HuH-7.5 (cell line): ENCODE measurements around the gene SART3.
"Not testable (repeated sequence)": the region's sequence is repeated elsewhere in the genome, so short reads cannot be mapped to it uniquely, and the experiment has no call there.

Source experiments
- DNase-seq: peaks from one replicate; pipeline ENCODE4 v3.0.0; 2011; ENCODE audit warnings: low spot score

Gene SART3

DNA sequence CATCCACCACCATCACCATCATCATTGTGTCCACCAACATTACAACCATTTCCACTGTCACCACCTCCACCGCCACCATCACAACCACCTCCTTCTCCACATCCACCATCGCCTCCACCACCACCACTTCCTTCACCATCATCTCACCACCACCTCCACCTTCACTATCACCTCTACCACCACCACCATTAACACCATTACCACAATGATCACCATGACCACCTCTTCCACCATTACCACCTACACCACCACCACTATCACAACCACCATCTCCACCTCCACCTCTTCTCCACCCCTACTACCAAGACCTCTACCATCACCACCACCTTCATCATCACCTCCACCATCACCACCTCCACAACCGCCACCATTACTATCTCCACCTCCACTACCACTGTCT, 17.8 kb upstream of the SART3 start:
- DNase-seq: no peak

DNA sequence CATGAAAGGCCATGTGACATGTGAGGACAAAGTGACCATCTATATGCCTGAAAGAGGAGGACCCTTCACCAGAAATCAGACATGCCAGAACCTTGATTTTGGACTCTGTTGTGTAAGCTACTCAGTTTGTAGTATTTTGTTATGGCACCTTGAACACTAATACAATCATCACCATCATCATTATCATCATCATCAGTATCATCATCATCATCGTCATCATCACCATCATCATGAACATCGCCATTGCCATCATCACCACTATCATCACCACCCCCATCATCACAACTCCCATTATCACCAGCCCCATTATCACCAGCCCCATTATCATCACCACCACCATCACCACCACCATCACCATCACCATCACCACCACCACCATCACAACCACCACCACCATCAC, 17.3 kb upstream of the SART3 start:
- DNase-seq: no peak

DNA sequence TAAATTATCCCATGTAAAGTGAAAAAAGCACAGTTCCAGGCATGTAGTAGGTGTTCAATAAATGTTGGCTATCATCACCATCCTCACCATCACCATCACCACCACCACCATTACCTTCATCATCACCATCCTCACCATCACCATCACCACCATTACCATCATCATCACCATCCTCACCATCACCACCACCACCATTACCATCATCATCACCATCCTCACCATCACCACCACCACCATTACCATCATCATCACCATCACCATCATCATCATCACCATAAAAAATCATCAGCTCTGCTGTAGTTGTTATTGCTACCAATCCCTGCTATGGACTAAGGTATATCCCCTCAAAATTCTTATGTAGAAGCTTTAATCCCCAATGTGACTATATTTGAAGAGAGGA, 16.5 kb upstream of the SART3 start:
- no peak for DNase-seq

DNA sequence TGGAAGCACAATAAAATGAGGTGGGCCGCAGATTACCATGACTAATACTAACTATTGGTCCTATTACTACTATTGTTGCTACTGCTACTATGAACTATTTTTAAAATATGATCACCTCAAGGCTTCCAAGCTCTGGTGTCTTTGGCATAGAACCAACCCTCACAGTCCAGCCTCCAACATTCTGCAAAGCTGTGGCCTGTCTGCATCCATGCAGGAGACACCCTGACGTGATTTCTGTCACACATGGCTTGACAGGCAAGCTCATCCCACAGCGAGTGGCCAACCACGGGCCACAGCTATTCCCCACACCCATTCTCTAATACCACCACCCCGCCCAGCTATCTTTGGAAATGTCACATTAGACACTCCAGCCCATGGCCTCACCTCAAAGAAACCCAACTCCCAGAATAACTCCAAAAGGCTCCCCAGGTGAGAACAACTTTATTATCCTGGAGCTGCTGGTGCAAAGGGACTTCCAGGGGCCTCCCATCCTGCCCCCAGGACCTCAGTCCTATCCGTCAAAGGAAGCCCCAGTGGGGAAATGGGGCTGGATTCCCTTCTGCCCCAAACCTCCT, 15.8 kb upstream of the SART3 start:
- DNase-seq: no peak

DNA sequence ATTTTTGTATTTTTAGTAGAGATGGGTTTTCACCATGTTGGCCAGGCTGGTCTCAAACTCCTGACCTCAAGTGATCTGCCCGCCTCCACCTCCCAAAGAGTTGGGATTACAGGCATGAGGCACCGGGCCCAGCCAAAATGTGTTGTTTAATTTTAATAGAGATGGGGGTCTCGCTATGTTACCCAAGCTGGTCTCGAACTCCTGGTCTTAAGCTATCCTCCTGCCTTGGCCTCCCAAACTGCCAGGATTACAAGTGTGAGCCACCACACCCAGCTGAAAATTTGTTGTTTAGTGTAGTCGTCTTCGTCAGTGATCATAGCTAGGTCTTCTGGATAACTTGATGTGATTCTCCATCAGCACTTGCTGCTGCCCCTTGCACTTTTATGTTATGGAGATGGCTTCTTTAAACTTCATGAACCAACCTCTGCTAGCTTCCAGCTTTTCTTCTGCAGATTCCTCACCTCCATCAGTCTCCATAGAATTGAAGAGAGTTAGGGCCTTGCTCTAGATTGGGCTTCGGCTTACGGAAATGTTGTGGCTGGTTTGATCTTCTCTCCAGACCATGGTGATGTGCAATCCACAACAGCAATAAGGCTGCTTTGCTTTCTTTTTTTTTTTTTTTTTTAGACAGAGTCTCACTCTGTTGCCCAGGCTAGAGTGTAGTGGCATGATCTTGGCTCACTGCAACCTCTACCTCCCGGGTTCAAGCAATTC, 14.4 kb upstream of the SART3 start:
- no peak for DNase-seq

DNA sequence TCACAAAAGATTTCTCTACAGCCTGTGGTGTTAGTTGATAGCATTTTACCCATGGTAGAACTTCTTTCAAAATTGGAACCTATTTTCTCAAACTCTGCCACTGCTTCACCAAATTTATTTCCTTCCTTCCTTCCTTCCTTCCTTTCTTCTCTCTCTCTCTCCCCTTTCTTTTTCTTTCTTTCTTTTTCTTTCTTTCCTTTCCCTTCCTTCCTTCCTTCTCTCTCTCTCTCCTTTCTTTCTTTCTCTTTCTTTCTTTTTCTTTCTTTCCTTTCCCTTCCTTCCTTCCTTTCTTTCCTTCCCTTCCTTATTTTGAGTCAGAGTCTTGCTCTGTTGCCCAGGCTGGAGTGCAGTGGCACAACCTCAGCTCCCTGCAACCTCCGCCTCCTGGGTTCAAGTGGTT, 13.3 kb upstream of the SART3 start:
- not testable (repeated sequence) for DNase-seq

DNA sequence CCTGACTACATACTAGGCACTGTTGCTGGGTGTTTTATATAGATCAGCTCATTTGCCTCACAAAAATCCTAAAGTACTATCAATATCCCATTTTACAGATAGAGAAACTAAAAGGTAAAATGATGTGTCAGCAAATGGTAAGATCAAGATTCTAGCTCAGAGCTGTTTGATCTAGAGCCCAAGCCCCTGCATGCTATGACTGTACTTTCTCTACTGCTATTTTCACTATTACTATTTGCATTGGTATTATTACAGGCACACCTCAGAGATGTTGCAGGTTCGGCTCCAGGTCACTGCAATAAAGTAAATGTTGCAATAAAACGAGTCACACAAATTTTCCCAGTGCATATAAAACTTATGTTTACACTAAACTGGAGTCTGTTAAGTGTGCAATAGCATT, 12.3 kb upstream of the SART3 start:
- DNase-seq: no peak

DNA sequence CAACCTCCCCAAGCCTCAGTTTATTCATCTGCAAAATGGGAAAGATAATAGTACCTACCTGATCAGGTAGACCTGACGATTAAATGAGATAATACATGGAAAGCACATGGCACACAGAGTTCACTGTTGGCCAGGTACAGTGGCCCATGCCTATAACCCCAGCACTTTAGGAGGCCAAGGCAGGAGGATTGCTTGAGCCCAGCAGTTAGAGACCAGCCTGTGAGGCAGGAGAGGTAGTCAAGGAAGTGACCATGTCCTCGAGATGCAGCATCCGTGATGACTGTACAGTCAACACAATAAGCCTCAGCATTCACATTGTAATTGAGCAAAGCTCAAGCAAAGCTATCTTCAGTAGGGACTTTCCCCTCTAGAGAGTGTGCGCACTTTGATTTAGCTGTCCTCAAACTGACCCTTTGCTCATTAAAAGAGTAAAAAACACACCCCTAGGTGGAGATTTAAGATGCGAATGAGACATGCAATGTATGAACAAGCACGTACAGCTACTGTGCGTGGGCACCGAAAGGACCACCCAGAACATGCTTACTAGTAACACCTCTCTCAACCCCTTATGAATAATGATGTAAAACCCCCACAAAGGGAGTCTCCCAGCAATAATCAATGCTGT, 11.3 kb upstream of the SART3 start:
- no peak for DNase-seq

DNA sequence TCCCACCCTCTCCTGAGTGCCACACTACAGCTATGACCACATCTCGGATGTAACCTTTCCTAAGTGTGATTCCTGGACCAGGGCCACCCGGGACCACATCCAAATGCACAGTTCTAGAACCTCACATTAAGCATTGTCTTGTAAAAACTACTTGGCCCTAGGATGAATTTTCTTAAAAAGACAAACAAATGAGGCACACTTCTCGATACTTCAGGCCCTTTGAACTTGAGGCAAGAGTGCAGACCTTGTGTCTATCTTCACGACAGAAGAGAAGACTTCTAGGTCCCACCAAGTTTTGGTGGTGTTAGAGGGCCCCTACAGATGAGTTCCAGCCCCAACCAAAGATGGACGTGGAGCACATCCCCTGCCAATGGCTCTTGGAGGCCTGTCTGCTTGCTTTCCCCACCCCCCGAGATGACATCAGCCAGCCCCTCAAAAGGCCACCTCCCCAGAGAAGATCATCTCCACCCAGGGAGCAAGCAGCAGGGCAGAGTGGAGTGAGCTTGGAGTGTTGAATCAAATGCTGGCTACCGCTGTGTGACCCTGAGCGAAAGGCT, 10.7 kb upstream of the SART3 start:
- DNase-seq: no peak

DNA sequence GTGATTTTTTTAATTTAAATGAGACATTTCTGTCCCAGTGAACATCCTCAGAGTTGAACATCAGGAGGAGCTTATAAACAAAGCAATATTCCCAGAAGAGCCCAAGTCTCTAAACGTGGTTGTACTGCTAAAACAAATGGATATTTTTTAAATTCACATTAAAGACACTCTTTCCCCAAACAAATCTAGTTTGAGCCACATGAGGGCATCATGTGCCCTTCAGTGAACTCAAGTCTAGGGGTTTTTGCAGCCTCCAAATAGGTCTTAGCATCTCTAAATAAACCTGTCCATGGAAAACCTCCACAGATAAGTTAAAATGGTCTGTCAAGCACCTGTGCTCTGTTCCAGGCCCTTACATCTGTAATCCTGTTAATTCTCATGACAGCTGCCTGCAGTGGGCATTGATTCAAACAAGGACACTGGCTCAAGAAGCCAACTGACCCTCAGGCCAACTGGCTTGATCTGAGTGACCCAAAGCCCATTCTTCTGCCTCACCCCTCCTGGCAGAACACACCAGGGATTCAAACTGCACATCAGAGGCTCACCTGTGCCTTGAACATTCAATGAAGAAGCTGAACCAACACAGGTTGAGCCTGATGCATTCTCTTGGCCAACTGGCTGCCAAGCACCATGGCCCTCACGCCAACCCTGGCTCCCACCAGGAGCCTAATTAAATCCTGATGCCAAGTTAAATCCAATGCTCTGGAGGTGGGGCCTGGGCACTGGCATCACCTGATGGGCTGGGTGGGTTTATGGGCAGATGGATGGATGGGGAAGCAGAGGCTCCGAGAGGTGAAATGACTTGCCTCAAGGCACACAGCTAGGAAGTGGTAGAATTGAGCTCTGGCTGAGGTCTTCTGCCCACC, 10.0 kb upstream of the SART3 start:
- no peak for DNase-seq

DNA sequence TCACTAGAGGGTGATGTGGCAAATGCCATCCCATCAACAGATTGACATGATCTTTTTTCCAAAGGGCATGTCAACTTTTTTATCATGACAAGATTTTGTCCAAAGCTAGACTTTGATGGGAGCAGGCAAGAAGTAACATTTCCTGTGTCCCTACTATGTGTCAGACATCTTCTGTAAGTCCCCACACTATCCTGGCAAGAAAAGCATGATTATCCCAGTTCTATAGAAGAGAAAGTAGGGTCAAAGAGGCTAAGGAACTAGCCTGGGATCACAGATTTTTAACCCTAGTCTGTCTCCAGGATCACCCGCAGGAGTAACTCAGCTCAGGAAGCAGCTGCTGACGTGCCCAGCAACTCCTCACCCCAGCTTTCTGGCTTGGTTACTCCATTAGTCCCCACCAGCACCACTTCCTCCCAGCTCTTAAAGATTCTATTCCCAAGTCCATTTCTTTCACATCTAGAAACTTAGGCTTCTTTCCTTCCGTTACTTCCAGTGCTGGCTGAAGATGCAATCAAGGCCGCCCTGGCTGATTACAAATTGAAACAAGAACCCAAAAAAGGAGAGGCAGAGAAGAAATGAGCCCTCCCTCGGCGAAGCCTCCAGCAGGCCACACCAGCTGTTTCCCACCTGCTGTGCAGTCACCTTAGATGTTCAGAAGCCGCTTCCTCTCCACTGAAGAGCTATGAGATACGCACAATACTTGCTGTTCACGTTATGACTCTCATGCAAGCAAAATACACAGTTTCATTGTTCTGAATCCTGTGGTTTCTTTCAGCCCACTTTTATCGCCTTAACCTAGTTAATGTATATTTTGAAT, 7.6 kb upstream of the SART3 start:
- no peak for DNase-seq

DNA sequence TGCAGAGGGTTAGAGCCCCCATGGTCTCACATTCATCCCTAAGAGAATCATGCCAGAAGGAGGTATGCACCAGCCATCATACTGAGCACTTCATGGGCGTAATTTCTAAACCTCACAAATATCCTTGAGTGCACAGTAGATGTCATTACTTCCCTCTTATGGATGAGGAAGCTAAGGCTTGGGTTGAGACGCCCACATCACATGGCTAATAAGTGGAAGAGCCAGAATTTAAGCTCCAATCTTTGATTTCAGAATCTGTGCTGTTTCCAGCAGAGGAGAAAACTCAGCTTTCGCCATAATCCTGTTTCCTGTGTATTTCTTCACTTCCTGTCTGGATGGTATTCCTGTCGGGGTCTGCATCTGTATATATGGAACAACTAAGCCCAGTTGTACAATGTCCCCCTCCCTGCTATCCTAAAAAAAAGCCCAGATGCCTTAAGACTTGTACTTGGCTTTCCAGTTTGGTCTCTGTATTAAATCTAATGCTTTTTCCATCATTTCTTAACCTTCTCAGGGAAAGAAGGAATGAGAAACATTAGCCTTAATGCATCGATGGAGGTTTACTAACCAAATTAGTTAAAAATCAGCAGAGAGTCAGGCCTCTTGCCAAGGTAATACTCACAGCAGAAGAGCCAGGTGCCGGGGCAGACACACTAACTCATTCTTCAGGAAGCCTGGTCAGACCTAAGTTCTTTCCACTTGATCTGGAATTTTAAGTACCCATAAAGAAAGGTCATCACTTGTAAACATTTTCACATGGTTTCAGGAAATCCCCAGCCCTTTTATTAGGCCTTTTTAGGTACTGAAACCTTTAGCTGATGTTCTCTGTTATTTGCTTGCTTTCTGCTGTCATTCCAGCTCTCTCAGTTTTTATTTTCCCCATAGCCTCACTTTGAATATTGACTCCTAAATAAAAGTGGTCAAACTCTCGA, 6.7 kb upstream of the SART3 start:
- DNase-seq: no peak

DNA sequence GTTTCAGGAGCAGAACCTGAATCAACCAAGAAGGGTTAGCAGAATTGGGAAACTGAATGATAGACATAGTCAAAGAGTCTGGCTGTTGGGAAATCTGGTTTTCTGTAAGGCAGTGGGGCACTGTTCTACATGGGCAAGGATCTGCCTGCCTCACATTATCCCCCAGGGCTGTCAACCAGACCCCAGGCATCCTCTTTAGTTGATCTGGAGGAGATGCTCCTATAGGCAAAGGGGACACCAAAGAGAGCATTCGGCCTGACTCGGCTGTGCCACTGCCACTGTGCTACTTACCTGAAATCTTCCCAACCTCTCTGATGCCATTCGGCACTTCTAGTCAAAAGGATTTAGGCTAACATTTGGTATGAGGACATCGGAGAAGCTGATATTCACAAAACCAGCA, 5.5 kb upstream of the SART3 start:
- DNase-seq: no peak

DNA sequence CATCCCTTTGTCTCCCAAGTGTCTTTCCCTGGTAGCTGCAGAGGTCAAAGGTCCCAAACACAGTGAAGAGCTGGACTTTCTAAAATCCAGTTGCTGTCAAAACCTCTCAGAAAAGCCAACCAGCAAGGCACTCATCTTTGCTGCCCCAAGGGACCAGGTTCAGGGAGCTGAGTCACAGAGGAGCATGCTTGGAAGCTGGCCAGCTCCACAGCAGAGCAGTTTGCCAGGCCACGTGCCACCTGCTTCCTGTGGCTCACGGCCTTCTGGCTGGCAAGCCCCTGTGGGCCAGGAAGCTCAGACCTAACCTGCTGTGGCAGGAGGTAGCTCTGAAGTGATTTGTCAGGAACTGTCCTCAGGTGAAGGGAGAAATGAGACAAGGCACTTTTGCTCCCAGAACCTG, 5.0 kb upstream of the SART3 start:
- DNase-seq: no peak

DNA sequence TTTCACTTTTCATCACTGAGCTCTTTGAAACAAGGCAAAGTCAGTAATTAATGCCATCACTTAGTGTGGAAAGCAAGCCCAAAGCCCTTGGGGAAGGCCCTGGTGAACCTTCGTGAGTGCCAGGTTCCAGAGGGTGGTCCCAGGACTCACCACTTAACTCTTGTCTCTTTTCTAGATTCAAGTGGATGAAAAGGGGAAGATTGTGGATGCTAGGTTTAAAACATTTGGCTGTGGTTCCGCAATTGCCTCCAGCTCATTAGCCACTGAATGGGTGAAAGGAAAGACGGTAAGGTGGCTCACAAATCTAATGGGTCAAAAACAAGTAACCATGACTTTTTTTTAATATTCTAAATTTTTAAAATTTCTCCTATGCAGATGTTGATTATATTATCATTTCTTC, 4.2 kb upstream of the SART3 start:
- no peak for DNase-seq

DNA sequence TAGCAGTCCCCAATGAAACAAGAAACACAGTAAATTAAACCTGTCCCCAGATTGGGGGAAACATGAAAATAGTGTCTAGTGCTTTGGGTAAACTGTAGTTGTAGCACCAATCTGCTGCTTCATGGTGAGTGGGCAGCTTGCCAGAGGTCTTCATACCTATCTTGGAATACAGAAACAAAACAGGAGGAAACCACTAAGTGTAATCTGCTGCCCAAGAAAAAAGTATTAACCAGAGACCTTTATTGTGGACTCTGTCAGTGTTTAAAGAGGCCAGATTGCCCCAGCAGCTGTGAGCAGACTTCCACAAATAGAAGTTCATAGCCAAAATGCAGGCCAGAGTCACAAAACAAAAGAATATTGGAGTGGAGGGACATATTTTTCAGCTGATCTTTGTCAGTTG, 3.8 kb upstream of the SART3 start:
- no peak for DNase-seq

DNA sequence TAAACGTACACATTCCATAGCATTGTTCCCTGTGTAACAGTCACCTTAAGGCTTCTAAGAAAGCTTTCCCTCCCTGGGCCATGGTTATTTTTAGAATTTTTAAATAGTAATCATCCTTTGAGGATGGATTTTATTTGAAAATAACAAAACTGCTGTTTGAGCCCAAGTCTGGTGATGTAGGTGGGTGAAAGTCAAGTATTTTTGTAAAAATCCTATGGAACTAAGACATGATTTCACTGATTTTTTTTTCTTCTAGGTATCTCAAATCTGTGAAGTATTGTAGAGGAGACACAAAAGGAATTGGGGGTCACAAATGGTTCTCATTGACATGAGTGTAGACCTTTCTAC, 2.8 kb upstream of the SART3 start:
- no peak for DNase-seq

DNA sequence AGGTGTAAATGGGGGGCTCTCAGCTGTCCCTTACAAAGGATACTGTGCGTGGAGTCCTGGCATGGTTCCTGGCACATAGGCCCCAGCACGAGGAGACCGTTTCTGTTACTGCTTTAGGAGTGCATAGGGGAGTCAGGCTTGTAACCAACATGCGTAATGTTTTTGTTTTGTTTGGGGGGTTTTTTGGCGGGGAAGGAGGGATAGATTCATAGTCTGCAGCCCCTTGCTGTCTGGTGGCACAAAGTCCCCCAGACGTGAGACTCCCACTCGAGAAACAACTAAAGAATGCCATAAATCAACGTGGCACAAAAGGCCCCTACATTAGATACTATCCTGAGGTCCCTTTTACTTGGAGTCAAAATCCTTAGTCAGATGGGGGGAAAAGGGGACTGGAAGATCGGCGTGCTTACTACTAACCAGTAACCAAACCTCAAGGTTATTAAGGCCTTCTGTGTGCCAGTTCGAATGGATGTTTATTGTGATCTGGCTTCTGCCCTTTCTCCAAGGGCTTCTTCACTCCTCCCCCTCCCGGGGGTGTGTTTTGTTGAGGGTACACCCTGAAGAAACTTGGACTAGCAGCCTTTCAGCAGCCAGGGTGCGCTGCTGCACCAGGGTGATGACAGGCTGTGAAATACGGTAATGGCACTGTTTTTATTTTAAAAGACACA, 2.3 kb upstream of the SART3 start:
- DNase-seq: peak; percentile 90

DNA sequence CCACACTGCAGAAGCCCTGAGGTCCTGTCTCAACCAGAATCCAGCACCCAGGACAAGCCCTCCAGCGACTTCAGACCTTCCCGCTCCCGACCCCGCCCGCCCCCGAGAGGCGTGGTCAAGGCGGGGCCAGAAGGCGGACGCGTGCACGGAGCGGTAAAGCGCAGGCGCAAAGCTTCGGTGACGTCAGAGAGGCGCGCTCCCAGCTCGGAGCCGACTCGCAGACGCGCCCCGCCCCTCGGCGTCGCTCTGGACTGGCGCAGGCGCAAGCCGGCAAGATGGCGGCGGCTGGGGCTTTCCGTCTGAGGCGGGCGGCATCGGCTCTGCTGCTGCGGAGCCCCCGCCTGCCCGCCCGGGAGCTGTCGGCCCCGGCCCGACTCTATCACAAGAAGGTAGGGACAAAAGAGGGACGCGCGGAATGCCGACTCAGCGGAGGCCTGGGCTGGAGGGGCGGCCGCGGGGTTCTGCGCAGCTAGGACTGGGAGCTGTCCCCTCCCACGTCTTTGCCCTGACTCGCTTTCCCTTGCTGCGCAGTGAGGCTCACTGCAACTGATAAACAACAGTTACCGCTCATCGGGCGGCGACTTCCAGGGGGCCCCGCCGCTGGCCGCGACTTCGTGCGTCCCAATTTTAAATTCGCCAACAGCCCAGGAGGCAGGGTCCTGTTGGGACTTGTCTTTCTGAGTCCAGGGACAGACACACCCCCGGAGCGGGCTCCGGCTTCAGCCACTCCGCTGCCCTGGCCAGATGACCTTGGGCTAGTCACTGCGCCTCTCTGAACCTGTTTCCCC, 1.6 kb upstream of the SART3 start, which contains the start of gene ISCU:
Gene ISCU (plus strand): TSS at position 249 of the 788 bp plus-strand sequence. CDS start 27 bp downstream, at position 276.
- peak; percentile 87 for DNase-seq
